ENCODE measurements around the gene TAS2R40. TPM values are rescaled to one million over a fixed set of nuclear protein-coding genes. Genes with fewer than 3 reads are reported as not detected.

Gene TAS2R40
- total and polyA plus RNA-seq, 8 donors = not detected

DNA sequence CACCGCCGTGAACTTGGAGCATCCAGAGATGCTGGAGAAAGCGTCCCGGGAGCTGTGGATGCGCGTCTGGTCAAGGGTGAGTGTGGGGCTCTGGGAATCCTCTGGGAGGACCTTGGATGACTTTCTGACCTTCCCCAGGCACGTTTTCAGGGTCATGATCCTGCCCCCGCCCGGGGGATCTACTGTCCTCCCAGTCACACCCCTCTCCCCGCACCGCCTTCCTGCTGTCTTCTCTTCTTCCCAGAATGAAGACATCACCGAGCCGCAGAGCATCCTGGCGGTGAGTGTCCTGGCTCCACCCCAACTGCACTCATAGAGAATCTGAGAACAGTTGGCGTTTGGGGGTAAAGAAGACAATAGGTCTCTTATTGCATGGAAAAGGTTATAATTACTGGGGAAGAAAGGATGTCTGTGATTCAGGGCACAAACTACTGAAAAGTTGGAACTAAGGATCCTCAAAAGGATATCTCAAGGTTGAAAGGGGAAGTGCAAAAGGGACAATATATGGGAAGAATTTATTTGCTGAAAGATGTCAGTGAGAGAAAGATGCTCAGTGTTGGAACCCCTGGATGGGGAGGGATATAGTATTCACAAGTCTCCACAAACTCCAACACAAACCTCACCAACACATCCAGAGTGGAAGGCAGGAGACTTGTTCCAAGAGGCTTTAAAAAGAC lies 43.3 kb downstream of the TAS2R40 start:
- Histone ChIP-seq H3K27me3 (no peaks in the 10 kb centered on the region), H3K36me3 (peaks cover 26 to 49% (median 39%) of the 10 kb centered on the region in 4 donors), H3K4me1 (peaks cover 13 to 24% (median 22%) of the 10 kb centered on the region in 4 donors), H3K4me3 (peak overlapping the region in 2 of 4 donors; percentile 79 to 88), H3K27ac (peak overlapping the region in 2 of 5 donors; percentile 91 to 93), H3K9me3 (no peaks in the 10 kb centered on the region)
- TF ChIP-seq POLR2AphosphoS5 (IDR thresholded peaks at IDR 0.05) (no peak), EP300 (IDR thresholded peaks at IDR 0.05) (no peak), CTCF (IDR thresholded peaks at IDR 0.05) (no peak)
- intact Hi-C loops (cut with DNase I; ENCODE audit: low total_unique reads) = no loop called here
- DNase-seq = no peak
- 70 to 82% (median 70%) methylated on average over 9 to 15 of the region's 15 CpGs for WGBS, 5 donors

GRCh38 chr7:143269251-143269650 lies 47.4 kb downstream of the TAS2R40 start:
- Histone ChIP-seq H3K27me3 (no peaks in the 10 kb centered on the region), H3K36me3 (peaks cover 26 to 53% (median 42%) of the 10 kb centered on the region in 4 donors), H3K9me3 (no peaks in the 10 kb centered on the region), H3K4me1 (peaks cover 10 to 14% (median 14%) of the 10 kb centered on the region in 4 donors), H3K27ac (no peak overlapping the region), H3K4me3 (no peak overlapping the region)
- TF ChIP-seq POLR2AphosphoS5 (IDR thresholded peaks at IDR 0.05) (no peak), EP300 (IDR thresholded peaks at IDR 0.05) (no peak), POLR2A (IDR thresholded peaks at IDR 0.05) (no peak), CTCF (IDR thresholded peaks at IDR 0.05) (no peak)
- intact Hi-C loops (cut with DNase I; ENCODE audit: low total_unique reads) = no loop called here
- WGBS, 5 donors = 69 to 76% (median 72%) methylated on average over 5 of the region's 5 CpGs
- no peak for DNase-seq

- no peak for DNase-seq
- Histone ChIP-seq H3K4me3 (no peak overlapping the region), H3K27me3 (no peaks in the 10 kb centered on the region), H3K36me3 (peaks cover 23 to 42% (median 39%) of the 10 kb centered on the region in 4 donors), H3K4me1 (no peaks in the 10 kb centered on the region), H3K9me3 (no peaks in the 10 kb centered on the region), H3K27ac (no peak overlapping the region)
- no peak for TF ChIP-seq POLR2AphosphoS5 (IDR thresholded peaks at IDR 0.05)
- no peak for TF ChIP-seq EP300 (IDR thresholded peaks at IDR 0.05)
- TF ChIP-seq CTCF (IDR thresholded peaks at IDR 0.05) = no peak
- TF ChIP-seq POLR2A (IDR thresholded peaks at IDR 0.05) = no peak
- 87 to 92% (median 90%) methylated on average over 1 of the region's 1 CpG for WGBS, 5 donors
- intact Hi-C loops (cut with DNase I; ENCODE audit: low total_unique reads) = no loop called here
These were observed 49.4 kb downstream of the TAS2R40 start for GRCh38 chr7:143271240-143271639.

Small RNAs within 50 kb of the gene (small RNA-seq; reads per million reads assigned to genes)
- gene AC073342.3 = 0 reads per million in 4 donors

Other genes starting within 250 kb of the TAS2R40 start
- not detected for gene OR9A2, start 194.9 kb upstream of the TAS2R40 start, total RNA-seq
- not detected for gene OR9A2, start 194.9 kb upstream of the TAS2R40 start, polyA plus RNA-seq
- gene OR6V1, start 169.7 kb upstream of the TAS2R40 start, total RNA-seq = not detected
- gene OR6V1, start 169.7 kb upstream of the TAS2R40 start, polyA plus RNA-seq = not detected
- gene PIP, start 90.0 kb upstream of the TAS2R40 start, total RNA-seq = not detected
- under 1 TPM in 1 of 3 donors, not detected in 2; 0.45 TPM for gene PIP, start 90.0 kb upstream of the TAS2R40 start, polyA plus RNA-seq
- not detected for gene TAS2R39, start 38.6 kb upstream of the TAS2R40 start, total RNA-seq
- not detected for gene TAS2R39, start 38.6 kb upstream of the TAS2R40 start, polyA plus RNA-seq
- 100 to 1,000 TPM in 4 of 5 donors, 10 to 100 TPM in 1; 71.8 to 305 (median 164) TPM for gene GSTK1, start 41.4 kb downstream of the TAS2R40 start, total RNA-seq
- 100 to 1,000 TPM; 118 to 177 (median 141) TPM for gene GSTK1, start 41.4 kb downstream of the TAS2R40 start, polyA plus RNA-seq
- gene TMEM139, start 62.9 kb downstream of the TAS2R40 start, total RNA-seq = 1 to 10 TPM in 4 of 5 donors, under 1 TPM in 1; 0.89 to 9.6 (median 4.6) TPM
- gene TMEM139, start 62.9 kb downstream of the TAS2R40 start, polyA plus RNA-seq = 10 to 100 TPM in 1 of 3 donors, 1 to 10 TPM in 2; 5.3 to 15.3 (median 8.4) TPM
- gene CASP2, start 66.3 kb downstream of the TAS2R40 start, total RNA-seq = 10 to 100 TPM; 10.5 to 27.7 (median 22.0) TPM
- 1 to 10 TPM; 4.6 to 7.0 (median 5.0) TPM for gene CASP2, start 66.3 kb downstream of the TAS2R40 start, polyA plus RNA-seq
- gene CLCN1, start 94.1 kb downstream of the TAS2R40 start, total RNA-seq = not detected
- gene CLCN1, start 94.1 kb downstream of the TAS2R40 start, polyA plus RNA-seq = under 1 TPM in 1 of 3 donors, not detected in 2; 0.28 TPM
- 10 to 100 TPM in 1 of 5 donors, 1 to 10 TPM in 1, under 1 TPM in 2, not detected in 1; 0.29 to 14.0 (median 0.95) TPM for gene FAM131B, start 140.7 kb downstream of the TAS2R40 start, total RNA-seq
- gene FAM131B, start 140.7 kb downstream of the TAS2R40 start, polyA plus RNA-seq = under 1 TPM; 0.33 to 0.56 (median 0.46) TPM
- gene ZYX, start 159.3 kb downstream of the TAS2R40 start, total RNA-seq = 100 to 1,000 TPM in 1 of 5 donors, 10 to 100 TPM in 4; 20.6 to 102 (median 64.0) TPM
- gene ZYX, start 159.3 kb downstream of the TAS2R40 start, polyA plus RNA-seq = 10 to 100 TPM; 73.4 to 79.2 (median 74.1) TPM
- gene EPHA1, start 186.8 kb downstream of the TAS2R40 start, total RNA-seq = 10 to 100 TPM in 3 of 5 donors, 1 to 10 TPM in 2; 5.3 to 31.9 (median 12.5) TPM
- gene EPHA1, start 186.8 kb downstream of the TAS2R40 start, polyA plus RNA-seq = 10 to 100 TPM in 1 of 3 donors, 1 to 10 TPM in 2; 4.7 to 25.9 (median 5.6) TPM
- not detected for gene TAS2R60, start 221.4 kb downstream of the TAS2R40 start, total RNA-seq
- gene TAS2R60, start 221.4 kb downstream of the TAS2R40 start, polyA plus RNA-seq = not detected

Data from stomach (tissue), 9 donors.